Esophagus (tissue), 2 donors: ENCODE measurements around the gene OSBPL6. TPM values are rescaled to one million over a fixed set of nuclear protein-coding genes. Genes with fewer than 3 reads are reported as not detected.

Experiments used
- H3K27ac ChIP-seq, 2 donors: one replicate each; pipeline ENCODE4 v1.5.1; 2013; ENCODE audit warnings: low read depth in 2 of 2, mild to moderate bottlenecking in 2 of 2, inconsistent platforms in 1 of 2, low read length in 1 of 2, moderate library complexity in 1 of 2
- H3K27me3 ChIP-seq, 2 donors: one replicate each; pipeline ENCODE4 v1.6.1; 2013; ENCODE audit warnings: low read length in 2 of 2, control low read depth in 1 of 2, mild to moderate bottlenecking in 1 of 2; ENCODE audit not compliant: insufficient read depth in 2 of 2, control insufficient read depth in 1 of 2
- H3K36me3 ChIP-seq, 2 donors: one replicate each; pipeline ENCODE4 v1.6.1; 2013; ENCODE audit warnings: low read length in 1 of 2; ENCODE audit not compliant: control insufficient read depth in 2 of 2, insufficient read depth in 2 of 2
- H3K4me1 ChIP-seq, 2 donors: one replicate each; pipeline ENCODE4 v1.6.1; 2013; ENCODE audit warnings: low read length in 1 of 2; ENCODE audit not compliant: control insufficient read depth in 2 of 2, insufficient read depth in 2 of 2
- H3K4me3 ChIP-seq, 2 donors: one replicate each; pipeline ENCODE4 v1.5.1; 2013; ENCODE audit warnings: low read length in 2 of 2, mild to moderate bottlenecking in 2 of 2, low read depth in 1 of 2, moderate library complexity in 1 of 2
- H3K9me3 ChIP-seq, 2 donors: one replicate each; pipeline ENCODE4 v1.6.1; 2013; ENCODE audit warnings: mild to moderate bottlenecking in 2 of 2, low read depth in 1 of 2, low read length in 1 of 2, moderate library complexity in 1 of 2; ENCODE audit not compliant: control insufficient read depth in 2 of 2, insufficient read depth in 1 of 2
- WGBS, 2 donors: extraction: QIAGEN DNeasy Blood & Tissue Kit; methylation state at CpG; one replicate each; pipeline ENCODE4 v1.1.7; 2013; 5-methylcytosine and 5-hydroxymethylcytosine counted together
- polyA plus RNA-seq, 2 donors: library from polyadenylated mRNA; stranded (reverse); fragments of 200-250 nt; gene quantifications; one replicate each; pipeline ENCODE4 v1.2.3, GENCODE V29; 2013
- donor health status: healthy with polysubstance abuse.
- donor health status: Bipolar disorder and iron deficiency.

The OSBPL6 gene
- polyA plus RNA-seq, 2 donors = 0.73 to 1.5 TPM

GRCh38 chr2:178271629-178272333 lies 77.5 kb downstream of the OSBPL6 start:
- 45 to 53% methylated on average over 3 of the region's 3 CpGs for WGBS, 2 donors
- peak overlapping the region in 1 of 2 donors; percentile 12 for H3K27ac ChIP-seq
- H3K4me3 ChIP-seq = no peak overlapping the region

GRCh38 chr2:178273787-178274360 lies 79.6 kb downstream of the OSBPL6 start:
- Histone ChIP-seq H3K36me3 (no peaks in the 10 kb centered on the region), H3K4me1 (no peaks in the 10 kb centered on the region), H3K9me3 (no peaks in the 10 kb centered on the region), H3K27me3 (no peaks in the 10 kb centered on the region), H3K27ac (no peak overlapping the region), H3K4me3 (no peak overlapping the region)
- 52 to 54% methylated on average over 2 of the region's 2 CpGs for WGBS, 2 donors

More at GRCh38 chr2:178271629-178272333, 77.5 kb downstream of the OSBPL6 start:
- Histone ChIP-seq H3K9me3 (no peaks in the 10 kb centered on the region), H3K27me3 (no peaks in the 10 kb centered on the region), H3K36me3 (no peaks in the 10 kb centered on the region), H3K4me1 (no peaks in the 10 kb centered on the region)

DNA sequence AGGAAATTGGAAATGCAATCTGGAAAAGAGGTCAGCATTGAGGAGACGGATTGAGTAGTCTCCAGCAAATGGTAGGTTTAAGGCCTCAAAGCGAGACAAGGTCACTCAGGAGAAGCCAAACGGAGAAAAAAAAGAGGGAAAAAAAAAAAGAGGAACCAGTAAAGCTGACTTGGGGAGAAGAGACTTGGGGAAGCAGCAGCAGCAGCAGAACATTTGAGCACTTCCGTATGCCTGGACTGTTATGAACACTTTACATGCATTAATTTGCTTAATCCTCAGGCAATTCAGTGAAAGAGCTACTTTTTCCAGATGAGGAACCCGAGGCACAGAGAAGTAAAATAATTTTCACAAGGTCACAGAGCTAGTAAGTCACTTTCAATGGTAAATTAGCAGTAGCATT lies 81.3 kb downstream of the OSBPL6 start:
- Histone ChIP-seq H3K27me3 (no peaks in the 10 kb centered on the region), H3K36me3 (no peaks in the 10 kb centered on the region), H3K27ac (no peak overlapping the region), H3K4me3 (no peak overlapping the region), H3K4me1 (no peaks in the 10 kb centered on the region), H3K9me3 (no peaks in the 10 kb centered on the region)
- WGBS, 2 donors = 78 to 85% methylated on average over 5 of the region's 5 CpGs

GRCh38 chr2:178277741-178278197 lies 83.5 kb downstream of the OSBPL6 start:
- Histone ChIP-seq H3K4me3 (no peak overlapping the region), H3K27me3 (no peaks in the 10 kb centered on the region), H3K27ac (no peak overlapping the region), H3K36me3 (no peaks in the 10 kb centered on the region), H3K4me1 (no peaks in the 10 kb centered on the region), H3K9me3 (no peaks in the 10 kb centered on the region)
- 60 to 79% methylated on average over 6 of the region's 6 CpGs for WGBS, 2 donors

DNA sequence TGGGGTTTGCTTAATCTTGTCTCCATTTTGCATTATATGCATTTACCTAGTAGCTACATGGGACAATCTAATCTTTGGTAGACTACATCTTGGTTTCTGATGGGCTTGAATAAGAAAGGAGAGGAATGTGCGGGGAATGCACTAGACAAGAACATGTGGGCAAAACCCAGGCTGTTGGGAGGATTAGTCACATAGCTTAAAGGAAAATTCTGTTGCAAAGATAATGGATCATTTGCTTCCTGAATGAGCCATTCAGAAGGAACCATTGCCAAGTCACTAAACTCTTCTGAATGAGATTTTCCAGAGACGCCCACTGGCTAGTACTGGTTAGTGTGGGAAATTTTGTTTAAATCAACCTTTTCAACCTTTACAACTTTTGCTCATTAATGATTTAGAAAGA lies 84.8 kb downstream of the OSBPL6 start:
- Histone ChIP-seq H3K27ac (no peak overlapping the region), H3K4me3 (no peak overlapping the region), H3K36me3 (no peaks in the 10 kb centered on the region), H3K4me1 (no peaks in the 10 kb centered on the region), H3K27me3 (no peaks in the 10 kb centered on the region), H3K9me3 (no peaks in the 10 kb centered on the region)
- 41 to 51% methylated on average over 2 of the region's 2 CpGs for WGBS, 2 donors

- Histone ChIP-seq H3K36me3 (no peaks in the 10 kb centered on the region), H3K27ac (no peak overlapping the region), H3K4me1 (no peaks in the 10 kb centered on the region), H3K4me3 (no peak overlapping the region), H3K9me3 (no peaks in the 10 kb centered on the region), H3K27me3 (no peaks in the 10 kb centered on the region)
- 60 to 80% methylated on average over 10 of the region's 10 CpGs for WGBS, 2 donors
Measured at GRCh38 chr2:178279636-178280035, 85.3 kb downstream of the OSBPL6 start.

DNA sequence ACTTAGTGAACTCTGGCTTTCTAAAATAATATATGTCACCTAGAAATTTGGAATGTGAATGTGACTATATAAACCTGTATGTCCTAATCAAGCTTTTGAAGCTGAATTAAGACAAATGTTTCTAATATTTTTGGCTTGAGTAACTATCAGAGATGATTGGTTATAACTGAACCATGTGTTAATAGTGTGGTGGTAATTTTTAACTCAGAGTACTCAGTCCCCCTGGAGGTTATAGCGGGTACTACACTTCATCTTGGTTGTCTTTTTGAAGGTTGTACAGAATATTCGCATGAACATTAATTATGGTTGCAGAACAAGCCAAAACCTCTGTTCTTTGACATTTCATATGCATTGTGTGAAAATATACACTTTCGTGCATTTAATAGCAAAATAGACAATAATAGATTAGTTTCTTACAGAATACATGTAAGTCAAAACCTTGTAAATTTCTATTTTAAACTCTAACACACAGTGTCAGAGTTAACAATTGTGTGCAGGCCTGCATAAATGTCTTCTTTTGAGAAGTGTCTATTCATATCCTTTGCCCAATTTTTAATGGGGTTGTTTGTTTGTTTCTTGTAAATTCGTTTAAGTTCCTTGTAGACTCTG lies 86.0 kb downstream of the OSBPL6 start:
- H3K4me3 ChIP-seq = no peak overlapping the region
- no peak overlapping the region for H3K27ac ChIP-seq
- H3K36me3 ChIP-seq = no peaks in the 10 kb centered on the region
- no peaks in the 10 kb centered on the region for H3K9me3 ChIP-seq
- no peaks in the 10 kb centered on the region for H3K4me1 ChIP-seq
- 56 to 63% methylated on average over 4 of the region's 4 CpGs for WGBS, 2 donors
- no peaks in the 10 kb centered on the region for H3K27me3 ChIP-seq

GRCh38 chr2:178282075-178282815 lies 87.9 kb downstream of the OSBPL6 start:
- no peak overlapping the region for H3K27ac ChIP-seq
- WGBS, 2 donors = 51 to 58% methylated on average over 8 of the region's 8 CpGs

DNA sequence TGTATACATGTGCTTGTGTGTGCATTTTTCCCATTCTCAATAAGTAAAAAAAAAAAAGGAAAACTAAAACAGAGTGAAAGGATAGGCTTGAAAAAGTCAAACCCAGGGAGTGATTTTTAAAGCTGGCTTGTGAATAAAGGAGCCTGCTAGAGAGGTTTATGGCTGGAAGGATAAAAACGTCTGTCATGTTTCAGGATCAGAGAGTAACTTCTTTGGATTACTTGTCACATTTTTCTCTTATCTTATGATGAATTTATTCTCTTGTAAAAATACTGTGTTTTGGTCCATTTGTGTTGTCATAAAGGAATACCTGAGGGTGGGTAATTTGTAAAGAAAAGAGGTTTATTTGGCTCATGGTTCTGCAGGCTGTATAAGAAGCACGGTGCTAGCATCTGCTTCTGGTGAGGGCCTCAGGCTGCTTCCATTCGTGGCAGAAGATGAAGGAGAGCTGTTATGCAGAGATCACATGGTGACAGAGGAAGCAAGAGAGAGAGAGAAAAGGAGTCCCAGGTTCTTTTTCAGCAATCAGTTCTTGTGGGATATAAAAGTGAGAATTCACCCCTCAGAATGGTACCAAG lies 89.1 kb downstream of the OSBPL6 start:
- Histone ChIP-seq H3K9me3 (no peaks in the 10 kb centered on the region), H3K4me1 (no peaks in the 10 kb centered on the region), H3K36me3 (no peaks in the 10 kb centered on the region), H3K27me3 (no peaks in the 10 kb centered on the region), H3K27ac (no peak overlapping the region), H3K4me3 (no peak overlapping the region)
- 68 to 79% methylated on average over 3 of the region's 3 CpGs for WGBS, 2 donors

More at GRCh38 chr2:178282075-178282815, 87.9 kb downstream of the OSBPL6 start:
- no peaks in the 10 kb centered on the region for H3K9me3 ChIP-seq
- H3K36me3 ChIP-seq = no peaks in the 10 kb centered on the region
- H3K27me3 ChIP-seq = no peaks in the 10 kb centered on the region
- no peaks in the 10 kb centered on the region for H3K4me1 ChIP-seq
- no peak overlapping the region for H3K4me3 ChIP-seq
